ENCODE measurements around the gene RAD23B. TPM values are rescaled to one million over a fixed set of nuclear protein-coding genes. Genes with fewer than 3 reads are reported as not detected.

Gene RAD23B
- total and polyA plus RNA-seq, 2 of the 13 experiments (the other 11 are each of a cell fraction or from before 2014, with no cell fraction given): 133 to 156 TPM

Other genes with a start within 250 kb of the RAD23B start
- gene KLF4, start 206.5 kb downstream of the RAD23B start, total RNA-seq (2016; rRNA removed; fragmentation: Illumina TruSeq; extraction: Trizol): 0.20 TPM in 1 of 2 replicates, not detected in the other
- 0.37 and 0.55 TPM in 2 replicates for gene KLF4, start 206.5 kb downstream of the RAD23B start, polyA plus RNA-seq (2011; rRNA removed)

All from HepG2 (cell line).